H9 (cell line): ENCODE data around the gene GSG1L. TPM values are rescaled to one million over a fixed set of nuclear protein-coding genes. Genes with fewer than 3 reads are reported as not detected.

ENCODE experiments used
- DNase-seq: peaks from one replicate; pipeline ENCODE4 v3.0.0-alpha.2; 2017
- H2AFZ ChIP-seq: one replicate; pipeline ENCODE4 v1.6.1; 2013; ENCODE audit warnings: mild to moderate bottlenecking, low read length, control low read depth, moderate library complexity
- H2AK5ac ChIP-seq: 2 replicates; pipeline ENCODE4 v1.6.1; 2013; ENCODE audit warnings: low read length, control low read depth, mixed read lengths; ENCODE audit not compliant: insufficient read length
- H2BK120ac ChIP-seq: one replicate; pipeline ENCODE4 v1.6.1; 2013; ENCODE audit warnings: low read depth, mild to moderate bottlenecking, low read length, control low read depth, inconsistent platforms; ENCODE audit not compliant: poor library complexity, severe bottlenecking
- H2BK12ac ChIP-seq: 2 replicates; pipeline ENCODE4 v1.6.1; 2013; ENCODE audit warnings: low read length, control low read depth, mixed read lengths, low read depth; ENCODE audit not compliant: insufficient read length
- H2BK15ac ChIP-seq: 2 replicates; pipeline ENCODE4 v1.6.1; 2013; ENCODE audit warnings: low read depth, low read length, control low read depth
- H2BK20ac ChIP-seq: one replicate; pipeline ENCODE4 v1.6.1; 2013; ENCODE audit warnings: low read depth, mild to moderate bottlenecking, low read length, control low read depth, inconsistent platforms; ENCODE audit not compliant: poor library complexity, severe bottlenecking
- H2BK5ac ChIP-seq: 2 replicates; pipeline ENCODE4 v1.6.1; 2013; ENCODE audit warnings: low read length, control low read depth, mixed read lengths; ENCODE audit not compliant: insufficient read length
- H3K14ac ChIP-seq: 2 replicates; pipeline ENCODE4 v1.6.1; 2013; ENCODE audit warnings: low read length, control low read depth; ENCODE audit not compliant: insufficient read depth
- H3K18ac ChIP-seq: 2 replicates; pipeline ENCODE4 v1.6.1; 2013; ENCODE audit warnings: low read depth, mild to moderate bottlenecking, mixed read lengths, low read length, control low read depth; ENCODE audit not compliant: insufficient read length
- H3K23ac ChIP-seq: 2 replicates; pipeline ENCODE4 v1.6.1; 2013; ENCODE audit warnings: low read length, control low read depth, mixed read lengths, low read depth; ENCODE audit not compliant: insufficient read length
- H3K23me2 ChIP-seq: 2 replicates; pipeline ENCODE4 v1.6.1; 2013; ENCODE audit warnings: low read depth, mild to moderate bottlenecking, mixed read lengths, low read length, control low read depth; ENCODE audit not compliant: insufficient read length, poor library complexity, severe bottlenecking
- H3K27ac ChIP-seq: 2 replicates; pipeline ENCODE4 v1.5.1; 2013; ENCODE audit warnings: low read length, control low read depth, mixed read lengths, low read depth; ENCODE audit not compliant: insufficient read length
- H3K27me3 ChIP-seq: 2 replicates; pipeline ENCODE4 v1.6.1; 2013; ENCODE audit warnings: low read length, control low read depth, inconsistent platforms; ENCODE audit not compliant: insufficient read depth
- H3K4ac ChIP-seq: 2 replicates; pipeline ENCODE4 v1.6.1; 2013; ENCODE audit warnings: low read depth, mild to moderate bottlenecking, control low read depth, inconsistent platforms, low read length, moderate library complexity
- H3K4me1 ChIP-seq: 2 replicates; pipeline ENCODE4 v1.6.1; 2013; ENCODE audit warnings: low read length, control low read depth, inconsistent platforms; ENCODE audit not compliant: insufficient read depth
- H3K4me2 ChIP-seq: 2 replicates; pipeline ENCODE4 v1.6.1; 2013; ENCODE audit warnings: low read length, control low read depth, mixed read lengths; ENCODE audit not compliant: insufficient read length, insufficient read depth
- H3K56ac ChIP-seq: 2 replicates; pipeline ENCODE4 v1.6.1; 2013; ENCODE audit warnings: low read depth, mild to moderate bottlenecking, mixed read lengths, low read length, control low read depth; ENCODE audit not compliant: insufficient read length
- H3K79me1 ChIP-seq: 2 replicates; pipeline ENCODE4 v1.6.1; 2013; ENCODE audit warnings: low read depth, mild to moderate bottlenecking, moderate library complexity, low read length, control low read depth, inconsistent platforms; ENCODE audit not compliant: insufficient read depth, poor library complexity, severe bottlenecking
- H3K79me2 ChIP-seq: 2 replicates; pipeline ENCODE4 v1.6.1; 2013; ENCODE audit warnings: low read length, control low read depth, inconsistent platforms; ENCODE audit not compliant: insufficient read depth
- H3K9ac ChIP-seq: 2 replicates; pipeline ENCODE4 v1.6.1; 2013; ENCODE audit warnings: low read length, control low read depth, mixed read lengths; ENCODE audit not compliant: insufficient read length; ENCODE audit errors: extremely low read depth
- H3K9me3 ChIP-seq: one replicate; pipeline ENCODE4 v1.6.1; 2013; ENCODE audit warnings: low read depth, low read length, inconsistent platforms; ENCODE audit not compliant: control insufficient read depth
- H3T11ph ChIP-seq: one replicate; pipeline ENCODE4 v1.6.1; 2013; ENCODE audit warnings: mild to moderate bottlenecking, low read length, control low read depth, inconsistent platforms
- H4K20me1 ChIP-seq: one replicate; pipeline ENCODE4 v1.6.1; 2013; ENCODE audit not compliant: control insufficient read depth, insufficient read length, insufficient read depth
- H4K5ac ChIP-seq: 2 replicates; pipeline ENCODE4 v1.6.1; 2013; ENCODE audit warnings: low read depth, mild to moderate bottlenecking, mixed read lengths, low read length, control low read depth; ENCODE audit not compliant: insufficient read length
- H4K8ac ChIP-seq: replicated peaks from 2 replicates; pipeline ENCODE4 v1.6.1; 2013; ENCODE audit warnings: low read length, control low read depth, mixed read lengths, low read depth; ENCODE audit not compliant: insufficient read length
- H4K91ac ChIP-seq: 2 replicates; pipeline ENCODE4 v1.6.1; 2013; ENCODE audit warnings: low read depth, mild to moderate bottlenecking, moderate library complexity, mixed read lengths, low read length, control low read depth; ENCODE audit not compliant: insufficient read length
- H3K27ac Mint-ChIP-seq, 3 experiments: 2 replicates in 2 of 3; 3 replicates in 1 of 3; pipeline ENCODE4 v1.8.0; 2020 to 2021; ENCODE audit warnings: mixed read lengths in 3 of 3, mild to moderate bottlenecking in 1 of 3, moderate library complexity in 1 of 3
- H3K27me3 Mint-ChIP-seq: 2 replicates; pipeline ENCODE4 v1.8.0; 2021; ENCODE audit warnings: low read depth, mild to moderate bottlenecking, moderate library complexity, mixed read lengths
- H3K36me3 Mint-ChIP-seq, 3 experiments: 2 replicates in 2 of 3; 3 replicates in 1 of 3; pipeline ENCODE4 v1.8.0; 2020 to 2021; ENCODE audit warnings: low read depth in 3 of 3, mixed read lengths in 3 of 3; ENCODE audit not compliant: insufficient read depth in 1 of 3
- H3K4me1 Mint-ChIP-seq, 2 experiments: 2 replicates each; pipeline ENCODE4 v1.8.0; 2020; ENCODE audit warnings: mixed read lengths in 2 of 2
- H3K4me3 Mint-ChIP-seq, 2 experiments: 2 replicates in 1 of 2; 3 replicates in 1 of 2; pipeline ENCODE4 v1.8.0; 2020 to 2021; ENCODE audit warnings: mild to moderate bottlenecking in 2 of 2, mixed read lengths in 2 of 2, moderate library complexity in 1 of 2
- H3K9me3 Mint-ChIP-seq, 2 experiments: 2 replicates in 1 of 2; 3 replicates in 1 of 2; pipeline ENCODE4 v1.8.0; 2020; ENCODE audit warnings: mild to moderate bottlenecking in 2 of 2, mixed read lengths in 2 of 2, moderate library complexity in 1 of 2
- WGBS: extraction: QIAGEN DNeasy Blood & Tissue Kit; methylation state at CpG from one replicate; pipeline ENCODE4 v1.1.7; 2013; ENCODE audit warnings: missing lambda C conversion rate, low lambda C conversion rate, mixed read lengths; ENCODE audit not compliant: insufficient read length; ENCODE audit errors: extremely low coverage; 5-methylcytosine and 5-hydroxymethylcytosine counted together
- total RNA-seq: library from RNA; stranded (reverse); gene quantifications from 2 replicates; pipeline ENCODE4 v1.2.1, GENCODE V29; 2021
- TF ChIP-seq, protein P1 (sequence below): fragments of 200-600 bp; sonication (generic); conservative IDR thresholded peaks from 3 replicates; pipeline ENCODE4 v1.8.0; 2021; ENCODE audit warnings: antibody characterized with exemption, mild to moderate bottlenecking

Gene GSG1L
- total RNA-seq, 1 experiment from 2014 or later: 0.35 TPM

DNA sequence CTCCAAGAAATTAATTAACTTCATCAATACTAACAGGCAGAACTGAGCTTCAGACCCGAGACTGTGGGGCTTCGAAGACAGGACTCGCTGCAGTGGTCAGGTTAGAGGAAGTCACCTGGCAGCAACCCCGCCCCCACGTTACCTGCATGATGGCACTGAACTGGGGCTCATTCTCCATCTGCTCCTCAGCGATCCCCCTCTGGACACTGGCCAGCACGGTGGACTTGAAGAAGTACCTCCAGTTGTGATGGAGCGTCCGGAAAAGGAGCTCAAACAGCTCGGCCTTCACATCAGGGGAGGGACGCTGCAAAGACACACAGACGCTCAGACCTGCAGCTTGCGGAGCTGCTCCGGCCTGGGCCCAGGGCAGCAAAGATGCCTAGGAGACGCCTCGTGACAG is 40.9 kb upstream of the GSG1L start:
- Histone ChIP-seq H3K79me1 (no peaks in the 10 kb centered on the region), H3K4ac (no peak overlapping the region), H3K23ac (no peak overlapping the region), H3K56ac (no peak overlapping the region), H3K27ac (no peak overlapping the region), H2BK120ac (no peak overlapping the region), H3K79me2 (no peaks in the 10 kb centered on the region), H3K18ac (no peak overlapping the region), H2BK20ac (no peak overlapping the region), H4K91ac (no peak overlapping the region), H3K14ac (no peak overlapping the region), H3K9ac (no peak overlapping the region), H2BK12ac (no peak overlapping the region), H4K5ac (no peak overlapping the region), H3T11ph (no peak overlapping the region), H3K9me3 (no peaks in the 10 kb centered on the region), H3K27me3 (no peaks in the 10 kb centered on the region), H2BK15ac (no peak overlapping the region), H3K4me1 (no peaks in the 10 kb centered on the region), H3K4me2 (no peak overlapping the region), H2AFZ (no peak overlapping the region), H4K20me1 (no peaks in the 10 kb centered on the region), H3K23me2 (no peaks in the 10 kb centered on the region), H2AK5ac (no peak overlapping the region), H2BK5ac (no peak overlapping the region), H4K8ac (no peak overlapping the region)
- Mint-ChIP-seq H3K36me3 (peaks cover 55 to 97% (median 91%) of the 10 kb centered on the region in 3 experiments), H3K27me3 (no peaks in the 10 kb centered on the region), H3K4me1 (no peaks in the 10 kb centered on the region), H3K27ac (no peak overlapping the region), H3K9me3 (no peaks in the 10 kb centered on the region), H3K4me3 (no peak overlapping the region)
- TF ChIP-seq, protein P1, sequence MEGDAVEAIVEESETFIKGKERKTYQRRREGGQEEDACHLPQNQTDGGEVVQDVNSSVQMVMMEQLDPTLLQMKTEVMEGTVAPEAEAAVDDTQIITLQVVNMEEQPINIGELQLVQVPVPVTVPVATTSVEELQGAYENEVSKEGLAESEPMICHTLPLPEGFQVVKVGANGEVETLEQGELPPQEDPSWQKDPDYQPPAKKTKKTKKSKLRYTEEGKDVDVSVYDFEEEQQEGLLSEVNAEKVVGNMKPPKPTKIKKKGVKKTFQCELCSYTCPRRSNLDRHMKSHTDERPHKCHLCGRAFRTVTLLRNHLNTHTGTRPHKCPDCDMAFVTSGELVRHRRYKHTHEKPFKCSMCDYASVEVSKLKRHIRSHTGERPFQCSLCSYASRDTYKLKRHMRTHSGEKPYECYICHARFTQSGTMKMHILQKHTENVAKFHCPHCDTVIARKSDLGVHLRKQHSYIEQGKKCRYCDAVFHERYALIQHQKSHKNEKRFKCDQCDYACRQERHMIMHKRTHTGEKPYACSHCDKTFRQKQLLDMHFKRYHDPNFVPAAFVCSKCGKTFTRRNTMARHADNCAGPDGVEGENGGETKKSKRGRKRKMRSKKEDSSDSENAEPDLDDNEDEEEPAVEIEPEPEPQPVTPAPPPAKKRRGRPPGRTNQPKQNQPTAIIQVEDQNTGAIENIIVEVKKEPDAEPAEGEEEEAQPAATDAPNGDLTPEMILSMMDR: no peak
- no CpG with 5 or more reads among the region's 16 CpGs for WGBS
- DNase-seq: no peak
